ENCODE data around the gene CCDC78. TPM values are rescaled to one million over a fixed set of nuclear protein-coding genes. Genes with fewer than 3 reads are reported as not detected.
A peak's percentile ranks its signal among the peaks of the same experiment; 100 is the strongest.

The CCDC78 gene
- total and polyA plus RNA-seq, 12 donors: 0.21 to 1.7 (median 0.55) TPM; not detected in 1

DNA sequence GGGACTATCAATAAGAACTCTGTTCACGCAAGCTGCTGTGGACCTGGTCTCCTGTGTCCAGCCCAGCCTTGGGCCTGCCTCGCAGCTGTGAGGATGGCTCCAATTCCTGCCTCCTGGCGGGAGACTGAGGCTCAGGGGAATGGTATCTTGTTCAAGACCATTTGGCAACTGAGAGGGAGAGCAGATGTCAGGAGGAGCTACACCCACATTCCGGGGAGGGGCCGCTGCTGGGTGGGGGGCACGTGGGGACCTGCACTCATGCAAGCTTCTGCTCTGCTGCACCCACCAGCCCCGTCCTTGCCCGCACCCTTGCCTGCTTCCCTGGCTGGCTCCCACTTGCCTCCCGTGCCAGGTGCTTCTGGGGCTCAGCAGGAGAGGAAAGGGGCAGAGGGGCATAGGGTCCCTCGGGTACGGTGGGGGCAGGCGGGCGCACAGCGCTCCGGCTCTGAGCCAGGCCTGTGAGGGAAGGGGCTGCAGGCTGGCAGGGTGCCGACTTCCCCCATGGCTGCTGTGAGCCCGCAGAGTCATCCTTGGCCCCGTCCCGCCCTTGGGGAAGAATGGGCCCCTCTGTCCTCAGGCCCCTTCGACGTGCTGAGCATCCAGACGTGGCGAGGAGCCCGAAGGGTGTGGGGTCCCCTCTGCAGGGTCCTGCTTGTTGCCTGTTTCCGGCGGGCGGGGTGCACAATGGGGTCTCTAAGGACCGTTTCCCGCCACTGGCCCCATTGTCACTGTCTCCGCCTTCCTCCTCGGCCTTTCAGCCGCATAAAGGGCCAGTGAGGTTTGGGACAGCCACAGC is 8.6 kb downstream of the CCDC78 start:
- Histone ChIP-seq H3K4me1 (peaks cover 24 to 58% (median 47%) of the 10 kb centered on the region in 9 donors), H3K4me3 (no peak overlapping the region), H3K27ac (no peak overlapping the region), H3K36me3 (peaks cover 0 to 3% (median 0%) of the 10 kb centered on the region in 9 donors), H3K9me3 (no peaks in the 10 kb centered on the region), H3K27me3 (peaks cover 0 to 28% (median 0%) of the 10 kb centered on the region in 7 donors)
- DNase-seq: no peak
- TF ChIP-seq, protein P1, sequence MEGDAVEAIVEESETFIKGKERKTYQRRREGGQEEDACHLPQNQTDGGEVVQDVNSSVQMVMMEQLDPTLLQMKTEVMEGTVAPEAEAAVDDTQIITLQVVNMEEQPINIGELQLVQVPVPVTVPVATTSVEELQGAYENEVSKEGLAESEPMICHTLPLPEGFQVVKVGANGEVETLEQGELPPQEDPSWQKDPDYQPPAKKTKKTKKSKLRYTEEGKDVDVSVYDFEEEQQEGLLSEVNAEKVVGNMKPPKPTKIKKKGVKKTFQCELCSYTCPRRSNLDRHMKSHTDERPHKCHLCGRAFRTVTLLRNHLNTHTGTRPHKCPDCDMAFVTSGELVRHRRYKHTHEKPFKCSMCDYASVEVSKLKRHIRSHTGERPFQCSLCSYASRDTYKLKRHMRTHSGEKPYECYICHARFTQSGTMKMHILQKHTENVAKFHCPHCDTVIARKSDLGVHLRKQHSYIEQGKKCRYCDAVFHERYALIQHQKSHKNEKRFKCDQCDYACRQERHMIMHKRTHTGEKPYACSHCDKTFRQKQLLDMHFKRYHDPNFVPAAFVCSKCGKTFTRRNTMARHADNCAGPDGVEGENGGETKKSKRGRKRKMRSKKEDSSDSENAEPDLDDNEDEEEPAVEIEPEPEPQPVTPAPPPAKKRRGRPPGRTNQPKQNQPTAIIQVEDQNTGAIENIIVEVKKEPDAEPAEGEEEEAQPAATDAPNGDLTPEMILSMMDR (IDR thresholded peaks at IDR 0.05): no peak
- ATAC-seq: no peak
- WGBS, 2 donors: 85 to 86% methylated on average over 32 of the region's 32 CpGs
- intact Hi-C loops (cut with DNase I): loop anchor here in 2 of 10 donors (10.0 kb wide), 1 partner anchor 337 kb away; no protein-coding TSS in a partner anchor

DNA sequence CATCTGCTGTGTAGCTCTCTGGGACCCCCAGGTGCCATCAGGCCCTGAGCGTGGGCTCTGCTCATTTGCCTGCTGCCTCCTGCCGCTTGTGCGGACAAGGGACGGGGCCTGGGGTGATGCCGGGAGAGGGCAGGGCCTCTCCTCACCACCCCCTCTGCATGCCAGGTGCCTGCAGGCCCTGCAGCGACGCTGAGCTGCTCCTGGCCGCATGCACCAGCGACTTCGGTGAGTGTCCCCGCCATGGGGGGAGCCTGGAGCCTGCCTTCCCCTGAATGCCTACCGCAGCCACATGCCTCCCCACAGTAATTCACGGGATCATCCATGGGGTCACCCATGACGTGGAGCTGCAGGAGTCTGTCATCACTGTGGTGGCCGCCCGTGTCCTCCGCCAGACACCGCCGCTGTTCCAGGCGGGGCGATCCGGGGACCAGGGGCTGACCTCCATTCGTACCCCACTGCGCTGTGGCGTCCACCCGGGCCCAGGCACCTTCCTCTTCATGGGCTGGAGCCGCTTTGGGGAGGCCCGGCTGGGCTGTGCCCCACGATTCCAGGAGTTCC is 9.4 kb downstream of the CCDC78 start:
- 93 to 95% methylated on average over 26 to 29 of the region's 29 CpGs for WGBS, 2 donors
- TF ChIP-seq, protein P1 (IDR thresholded peaks at IDR 0.05): no peak
- no peaks in the 10 kb centered on the region for H3K9me3 ChIP-seq
- DNase-seq (no peak), ATAC-seq (no peak)
- H3K4me3 ChIP-seq: no peak overlapping the region
- intact Hi-C loops (cut with DNase I): loop anchor here in 2 of 10 donors (10.0 kb wide), 1 partner anchor 338 kb away; no protein-coding TSS in a partner anchor
- no peak overlapping the region for H3K27ac ChIP-seq
- H3K4me1 ChIP-seq: peaks cover 23 to 53% (median 42%) of the 10 kb centered on the region in 9 donors
- H3K27me3 ChIP-seq: peaks cover 0 to 28% (median 0%) of the 10 kb centered on the region in 7 donors
- no peaks in the 10 kb centered on the region for H3K36me3 ChIP-seq

DNA sequence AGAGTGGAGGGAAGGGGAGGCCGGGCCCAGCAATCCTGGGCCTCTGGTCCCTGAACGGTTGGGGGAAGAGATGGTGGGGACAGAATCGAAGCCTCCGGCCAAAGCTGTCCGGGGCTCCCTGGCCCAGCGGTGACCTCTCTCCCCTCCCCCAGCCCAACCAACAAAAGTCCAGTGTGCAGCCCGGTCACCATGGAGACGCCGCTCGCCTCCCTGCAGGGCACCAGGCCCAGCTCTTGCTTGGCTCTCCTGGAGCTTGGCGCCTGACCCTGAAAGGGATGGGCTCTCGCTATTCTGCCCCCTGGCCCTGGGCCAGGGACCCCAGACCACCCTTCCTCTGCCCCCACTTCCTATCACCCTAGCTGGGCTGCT is 10.1 kb downstream of the CCDC78 start:
- intact Hi-C loops (cut with DNase I): loop anchor here in 2 of 10 donors (10.0 kb wide), 1 partner anchor 339 kb away; no protein-coding TSS in a partner anchor
- H3K4me3 ChIP-seq: peak overlapping the region in 9 of 10 donors; percentile 66 to 94 (median 74)
- H3K4me1 ChIP-seq: peaks cover 19 to 52% (median 40%) of the 10 kb centered on the region in 9 donors
- WGBS, 2 donors: 22 to 26% methylated on average over 12 of the region's 12 CpGs
- TF ChIP-seq, protein P1 (IDR thresholded peaks at IDR 0.05): no peak
- no peaks in the 10 kb centered on the region for H3K9me3 ChIP-seq
- no peaks in the 10 kb centered on the region for H3K36me3 ChIP-seq
- peaks cover 0 to 32% (median 5%) of the 10 kb centered on the region in 7 donors for H3K27me3 ChIP-seq
- ATAC-seq (no peak), DNase-seq (no peak)
- H3K27ac ChIP-seq: no peak overlapping the region

DNA sequence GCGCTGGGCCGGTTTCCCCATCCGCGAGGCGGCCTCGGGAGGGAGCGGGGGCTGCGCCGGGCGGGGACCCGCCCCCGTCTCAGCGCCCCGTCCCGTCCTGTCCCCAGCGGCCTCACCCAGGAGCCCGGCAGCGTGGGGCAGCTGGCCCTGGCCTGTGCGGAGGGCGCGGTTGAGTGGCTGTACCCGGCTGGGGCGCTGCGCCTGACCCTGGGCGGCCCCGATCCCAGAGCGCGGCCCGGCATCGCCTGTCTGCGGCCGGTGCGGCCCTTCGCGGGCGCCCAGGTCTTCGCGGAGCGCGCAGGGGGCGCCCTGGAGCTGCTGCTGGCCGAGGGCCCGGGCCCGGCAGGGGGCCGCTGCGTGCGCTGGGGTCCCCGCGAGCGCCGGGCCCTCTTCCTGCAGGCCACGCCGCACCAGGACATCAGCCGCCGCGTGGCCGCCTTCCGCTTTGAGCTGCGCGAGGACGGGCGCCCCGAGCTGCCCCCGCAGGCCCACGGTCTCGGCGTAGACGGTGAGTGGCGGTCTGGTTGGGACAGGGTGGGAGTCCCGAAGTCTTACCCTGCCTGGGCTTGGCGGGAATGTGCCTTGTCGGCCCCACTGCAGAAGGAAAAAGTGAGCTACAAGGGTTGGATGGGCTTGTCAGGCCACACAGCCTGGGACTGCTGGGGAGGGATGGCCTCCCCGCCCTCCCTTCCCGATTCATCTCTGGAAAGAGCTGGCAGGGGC is 10.6 kb downstream of the CCDC78 start:
- H3K9me3 ChIP-seq: no peaks in the 10 kb centered on the region
- H3K27me3 ChIP-seq: peaks cover 0 to 38% (median 10%) of the 10 kb centered on the region in 7 donors
- peaks cover 19 to 51% (median 39%) of the 10 kb centered on the region in 9 donors for H3K4me1 ChIP-seq
- DNase-seq (no peak), ATAC-seq (peak in 1 of 8 donors; percentile 3)
- peak overlapping the region; percentile 64 to 94 (median 73) for H3K4me3 ChIP-seq
- 2% methylated on average over 45 to 74 of the region's 74 CpGs for WGBS, 2 donors
- no peaks in the 10 kb centered on the region for H3K36me3 ChIP-seq
- TF ChIP-seq, protein P1 (IDR thresholded peaks at IDR 0.05): peak in 3 of 9 donors; percentile 15 to 37 (median 30)
- H3K27ac ChIP-seq: peak overlapping the region in 7 of 10 donors; percentile 21 to 58 (median 51)
- intact Hi-C loops (cut with DNase I): loop anchor here in 3 of 10 donors (2.0 to 10.0 kb wide), 2 partner anchors 73 to 339 kb away; partner anchors contain the start of genes CHTF18 (in 1 of the 3) and RPUSD1 (in 1 of the 3)

All from heart right ventricle (tissue), 16 donors.